B cell (primary cell): ENCODE data around the gene SMIM26.

Experiments used
- EZH2 ChIP-seq: IDR thresholded peaks from 2 replicates; pipeline ENCODE4 v1.6.1; 2012; ENCODE audit warnings: borderline replicate concordance, low read depth, mild to moderate bottlenecking, moderate library complexity, low read length; ENCODE audit not compliant: insufficient read depth, poor library complexity, severe bottlenecking
- TF ChIP-seq, protein P1 (sequence below): fragments of 200-600 bp; IDR thresholded peaks from one replicate; pipeline ENCODE4 v1.8.0; 2022; ENCODE audit warnings: antibody characterized with exemption, mild to moderate bottlenecking

DNA sequence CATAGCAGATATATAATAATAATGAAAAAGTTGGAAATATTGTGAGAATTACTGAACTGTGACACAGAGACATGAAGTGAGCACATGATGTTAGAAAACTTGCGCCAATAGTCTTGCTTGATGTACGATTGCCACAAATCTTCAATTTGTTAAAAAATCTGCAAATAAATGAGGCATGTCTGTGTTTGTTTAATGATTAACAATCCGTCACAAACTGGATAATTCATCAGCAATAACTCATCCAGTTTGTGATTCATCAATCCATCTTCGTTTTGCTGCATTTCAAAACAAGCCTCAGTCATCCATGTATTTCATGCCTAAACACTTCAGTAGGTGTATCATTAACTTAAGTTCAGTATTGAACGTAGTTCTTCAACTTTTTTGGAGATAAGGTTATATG, 25.5 kb upstream of the SMIM26 start:
- TF ChIP-seq, protein P1, sequence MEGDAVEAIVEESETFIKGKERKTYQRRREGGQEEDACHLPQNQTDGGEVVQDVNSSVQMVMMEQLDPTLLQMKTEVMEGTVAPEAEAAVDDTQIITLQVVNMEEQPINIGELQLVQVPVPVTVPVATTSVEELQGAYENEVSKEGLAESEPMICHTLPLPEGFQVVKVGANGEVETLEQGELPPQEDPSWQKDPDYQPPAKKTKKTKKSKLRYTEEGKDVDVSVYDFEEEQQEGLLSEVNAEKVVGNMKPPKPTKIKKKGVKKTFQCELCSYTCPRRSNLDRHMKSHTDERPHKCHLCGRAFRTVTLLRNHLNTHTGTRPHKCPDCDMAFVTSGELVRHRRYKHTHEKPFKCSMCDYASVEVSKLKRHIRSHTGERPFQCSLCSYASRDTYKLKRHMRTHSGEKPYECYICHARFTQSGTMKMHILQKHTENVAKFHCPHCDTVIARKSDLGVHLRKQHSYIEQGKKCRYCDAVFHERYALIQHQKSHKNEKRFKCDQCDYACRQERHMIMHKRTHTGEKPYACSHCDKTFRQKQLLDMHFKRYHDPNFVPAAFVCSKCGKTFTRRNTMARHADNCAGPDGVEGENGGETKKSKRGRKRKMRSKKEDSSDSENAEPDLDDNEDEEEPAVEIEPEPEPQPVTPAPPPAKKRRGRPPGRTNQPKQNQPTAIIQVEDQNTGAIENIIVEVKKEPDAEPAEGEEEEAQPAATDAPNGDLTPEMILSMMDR, result no peak
- no peak for TF ChIP-seq EZH2
